ENCODE results near the gene SYNGR3.
A peak's percentile ranks its signal among the peaks of the same experiment; 100 is the strongest.

The SYNGR3 gene

GRCh38 chr16:1976951-1977874, 12.6 kb upstream of the SYNGR3 start:
- no peak for DNase-seq

- DNase-seq, result no peak
Observed at GRCh38 chr16:1977875-1978268, 11.9 kb upstream of the SYNGR3 start.

GRCh38 chr16:1978476-1979120, 11.2 kb upstream of the SYNGR3 start:
- DNase-seq, result no peak

GRCh38 chr16:1979271-1980029, 10.3 kb upstream of the SYNGR3 start:
- no peak for DNase-seq

GRCh38 chr16:1980030-1980769, 9.6 kb upstream of the SYNGR3 start:
- no peak for DNase-seq

GRCh38 chr16:1980770-1981087, 9.0 kb upstream of the SYNGR3 start:
- DNase-seq, result no peak

GRCh38 chr16:1981398-1981836, 8.4 kb upstream of the SYNGR3 start, which contains the start of gene NOXO1:
TSS of gene NOXO1 (minus strand) at chr16:1981469. CDS start at chr16:1981179, 290 bp downstream.
- DNase-seq, result no peak

- no peak for DNase-seq
Observed at GRCh38 chr16:1982013-1982433, 7.7 kb upstream of the SYNGR3 start.

GRCh38 chr16:1982991-1983543, 6.7 kb upstream of the SYNGR3 start:
- no peak for DNase-seq

GRCh38 chr16:1983544-1984346, 6.0 kb upstream of the SYNGR3 start, which contains the start of gene GFER:
TSS of gene GFER (plus strand) at chr16:1984193. CDS start at chr16:1984219, 26 bp downstream.
- peak; percentile 89 for DNase-seq

- DNase-seq, result no peak
Observed at GRCh38 chr16:1984347-1985225, 5.2 kb upstream of the SYNGR3 start.

- no peak for DNase-seq
Observed at GRCh38 chr16:1985466-1986150, 4.2 kb upstream of the SYNGR3 start.

GRCh38 chr16:1987198-1987597, 2.6 kb upstream of the SYNGR3 start:
- DNase-seq, result no peak

GRCh38 chr16:1990101-1990350, 256 bp downstream of the SYNGR3 start:
- no peak for DNase-seq

- DNase-seq, result no peak
Observed at GRCh38 chr16:1990351-1991134, 773 bp downstream of the SYNGR3 start.

- no peak for DNase-seq
Observed at GRCh38 chr16:1991135-1991551, 1.4 kb downstream of the SYNGR3 start.

- DNase-seq, result no peak
Observed at GRCh38 chr16:1991588-1991947, 1.8 kb downstream of the SYNGR3 start.

- DNase-seq, result peak; percentile 87
Observed at GRCh38 chr16:1991948-1992703, 2.4 kb downstream of the SYNGR3 start.

Measured in midbrain (tissue), 1 donor.